ENCODE measurements around the gene ZBTB11.
"Not testable (repeated sequence)": the region's sequence is repeated elsewhere in the genome, so short reads cannot be mapped to it uniquely, and the experiment has no call there.

ZBTB11 gene

GRCh38 chr3:101643009-101643844 lies 33.7 kb downstream of the ZBTB11 start:
- no peak for DNase-seq (ENCODE audit: low read depth, low spot score)

GRCh38 chr3:101642441-101642840 lies 34.5 kb downstream of the ZBTB11 start:
- no peak for DNase-seq (ENCODE audit: low read depth, low spot score)

- DNase-seq (ENCODE audit: low read depth, low spot score) = not testable (repeated sequence)
These were observed 35.4 kb downstream of the ZBTB11 start for GRCh38 chr3:101641397-101642115.

GRCh38 chr3:101640256-101640655 lies 36.7 kb downstream of the ZBTB11 start:
- DNase-seq (ENCODE audit: low read depth, low spot score) = no peak

GRCh38 chr3:101639280-101639963 lies 37.5 kb downstream of the ZBTB11 start:
- no peak for DNase-seq (ENCODE audit: low read depth, low spot score)

GRCh38 chr3:101638261-101638745 lies 38.6 kb downstream of the ZBTB11 start:
- DNase-seq (ENCODE audit: low read depth, low spot score) = no peak

GRCh38 chr3:101637451-101637850 lies 39.5 kb downstream of the ZBTB11 start:
- no peak for DNase-seq (ENCODE audit: low read depth, low spot score)

- peak; percentile 30 for DNase-seq (ENCODE audit: low read depth, low spot score)
These were observed 40.8 kb downstream of the ZBTB11 start for GRCh38 chr3:101635954-101636798.

GRCh38 chr3:101635345-101635744 lies 41.6 kb downstream of the ZBTB11 start:
- DNase-seq (ENCODE audit: low read depth, low spot score) = no peak

- DNase-seq (ENCODE audit: low read depth, low spot score) = no peak
These were observed 42.2 kb downstream of the ZBTB11 start for GRCh38 chr3:101634591-101635196.

GRCh38 chr3:101633186-101633585 lies 43.7 kb downstream of the ZBTB11 start:
- DNase-seq (ENCODE audit: low read depth, low spot score) = no peak

- DNase-seq (ENCODE audit: low read depth, low spot score) = no peak
These were observed 44.3 kb downstream of the ZBTB11 start for GRCh38 chr3:101632586-101632985.

GRCh38 chr3:101631959-101632358 lies 45.0 kb downstream of the ZBTB11 start:
- not testable (repeated sequence) for DNase-seq (ENCODE audit: low read depth, low spot score)

GRCh38 chr3:101631098-101631796 lies 45.7 kb downstream of the ZBTB11 start:
- DNase-seq (ENCODE audit: low read depth, low spot score) = no peak

GRCh38 chr3:101629219-101629618 lies 47.7 kb downstream of the ZBTB11 start:
- DNase-seq (ENCODE audit: low read depth, low spot score) = no peak

GRCh38 chr3:101625879-101626278 lies 51.1 kb downstream of the ZBTB11 start:
- DNase-seq (ENCODE audit: low read depth, low spot score) = no peak

GRCh38 chr3:101624857-101625256 lies 52.1 kb downstream of the ZBTB11 start:
- no peak for DNase-seq (ENCODE audit: low read depth, low spot score)

- DNase-seq (ENCODE audit: low read depth, low spot score) = no peak
These were observed 53.3 kb downstream of the ZBTB11 start for GRCh38 chr3:101623656-101624055.

GRCh38 chr3:101619734-101620133 lies 57.2 kb downstream of the ZBTB11 start:
- DNase-seq (ENCODE audit: low read depth, low spot score) = no peak

- DNase-seq (ENCODE audit: low read depth, low spot score) = no peak
These were observed 58.2 kb downstream of the ZBTB11 start for GRCh38 chr3:101618726-101619125.
